SU-DHL-6 (cell line): ENCODE results near the gene TNFAIP8L1.

Experiments
- H2AFZ ChIP-seq: fragments of 200-600 bp; sonication (generic); 2 replicates; pipeline ENCODE4 v1.6.1; 2014; ENCODE audit warnings: low read depth, mild to moderate bottlenecking, moderate library complexity, mixed read lengths, antibody characterized with exemption, low read length; ENCODE audit not compliant: severe bottlenecking
- H3F3A ChIP-seq: fragments of 200-600 bp; shearing (Covaris generic); 2 replicates; pipeline ENCODE4 v1.6.0; 2016; ENCODE audit warnings: antibody characterized with exemption, mild to moderate bottlenecking; ENCODE audit not compliant: insufficient read depth
- H3K27ac ChIP-seq: fragments of 200-600 bp; sonication (generic); 2 replicates; pipeline ENCODE4 v1.5.1; 2016; ENCODE audit warnings: low read depth, mild to moderate bottlenecking, low read length, moderate library complexity, mixed read lengths
- H3K27me3 ChIP-seq: fragments of 200-600 bp; sonication (generic), shearing (Covaris generic); 2 replicates; pipeline ENCODE4 v1.6.0; 2014; ENCODE audit warnings: mild to moderate bottlenecking, low read length
- H3K36me3 ChIP-seq: fragments of 200-600 bp; sonication (generic); 2 replicates; pipeline ENCODE4 v1.6.1; 2014; ENCODE audit warnings: mild to moderate bottlenecking, low read length, mixed read lengths
- H3K4me2 ChIP-seq: fragments of 300-600, 200-600 bp; shearing (Covaris generic), sonication (generic); 2 replicates; pipeline ENCODE4 v1.6.0; 2014; ENCODE audit warnings: low read length, low read depth, mild to moderate bottlenecking; ENCODE audit not compliant: poor library complexity, severe bottlenecking
- H3K4me3 ChIP-seq: fragments of 200-600 bp; sonication (generic); 2 replicates; pipeline ENCODE4 v1.5.1; 2014; ENCODE audit warnings: antibody characterized with exemption, low read length, mild to moderate bottlenecking, mixed read lengths; ENCODE audit not compliant: insufficient read depth, poor library complexity, severe bottlenecking
- H3K79me2 ChIP-seq: fragments of 200-600 bp; sonication (generic); 2 replicates; pipeline ENCODE4 v1.6.1; 2014; ENCODE audit warnings: mild to moderate bottlenecking, low read length, moderate library complexity; ENCODE audit not compliant: insufficient read depth
- H3K9ac ChIP-seq: fragments of 200-600 bp; sonication (generic); 2 replicates; pipeline ENCODE4 v1.7.0; 2014; ENCODE audit warnings: mild to moderate bottlenecking, low read length
- H3K9me2 ChIP-seq: fragments of 200-600 bp; sonication (generic); replicated peaks from 2 replicates; pipeline ENCODE4 v1.6.1; 2014; ENCODE audit warnings: low read length; ENCODE audit not compliant: insufficient read depth
- H3K9me3 ChIP-seq: fragments of 200-600 bp; sonication (generic); 2 replicates; pipeline ENCODE4 v1.6.1; 2014; ENCODE audit warnings: low read length, mixed read lengths; ENCODE audit not compliant: insufficient read depth
- H4K20me1 ChIP-seq: fragments of 200-600 bp; sonication (generic); 2 replicates; pipeline ENCODE4 v1.6.1; 2014; ENCODE audit warnings: low read depth, mild to moderate bottlenecking, antibody characterized with exemption, low read length, moderate library complexity, mixed read lengths
- CTCF ChIP-seq: fragments of 200-600 bp; sonication (generic); IDR thresholded peaks from one replicate; pipeline ENCODE4 v1.5.1; 2017; ENCODE audit warnings: antibody characterized with exemption, mild to moderate bottlenecking, low read length, moderate library complexity; ENCODE audit not compliant: insufficient read depth, poor library complexity, severe bottlenecking
- EZH2phosphoT487 ChIP-seq: fragments of 200-600 bp; sonication (generic), shearing (Covaris generic); conservative IDR thresholded peaks from 2 replicates; pipeline ENCODE4 v1.6.1; 2018; ENCODE audit warnings: mild to moderate bottlenecking, antibody characterized with exemption, low read length, moderate library complexity, mixed read lengths

Gene TNFAIP8L1

DNA sequence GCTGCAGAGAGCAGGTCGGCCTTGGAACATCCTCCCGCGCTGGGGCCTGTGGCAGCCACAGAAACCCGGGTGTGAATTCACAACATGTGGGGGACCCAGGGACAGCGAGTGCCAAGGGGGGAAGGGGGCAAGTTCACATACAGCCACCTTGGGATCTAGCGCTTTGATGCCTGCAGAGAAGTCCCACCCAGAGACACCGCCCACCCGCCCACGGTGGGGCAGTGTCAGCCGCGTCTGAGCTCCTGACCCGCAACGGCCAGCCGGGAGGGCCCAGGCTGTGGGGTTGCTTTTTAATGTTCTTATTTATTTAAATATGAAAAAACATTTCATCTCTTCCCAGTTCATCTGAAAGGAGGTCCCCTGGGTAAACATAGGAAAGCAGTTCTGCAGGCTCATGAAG is 17.9 kb downstream of the TNFAIP8L1 start:
- Histone ChIP-seq H3K9ac (no peak overlapping the region), H2AFZ (no peak overlapping the region), H3K9me2 (no peaks in the 10 kb centered on the region), H3K79me2 (no peaks in the 10 kb centered on the region; the same call in 1 of the 2 replicates), H3K27ac (no peak overlapping the region), H3K27me3 (no peaks in the 10 kb centered on the region), H3K36me3 (no peaks in the 10 kb centered on the region), H4K20me1 (no peaks in the 10 kb centered on the region), H3K9me3 (no peaks in the 10 kb centered on the region), H3K4me2 (no peak overlapping the region), H3K4me3 (no peak overlapping the region), H3F3A (no peaks in the 10 kb centered on the region)
- no peak for TF ChIP-seq EZH2phosphoT487
- no peak for TF ChIP-seq CTCF

GRCh38 chr19:4657835-4658234 is 18.5 kb downstream of the TNFAIP8L1 start:
- Histone ChIP-seq H3K36me3 (no peaks in the 10 kb centered on the region), H3K9me3 (no peaks in the 10 kb centered on the region), H3K27me3 (no peaks in the 10 kb centered on the region), H3K4me3 (no peak overlapping the region), H2AFZ (no peak overlapping the region), H3K9ac (no peak overlapping the region), H3K79me2 (no peaks in the 10 kb centered on the region; the same call in 1 of the 2 replicates), H3K4me2 (no peak overlapping the region), H4K20me1 (no peaks in the 10 kb centered on the region), H3F3A (no peaks in the 10 kb centered on the region), H3K9me2 (no peaks in the 10 kb centered on the region), H3K27ac (no peak overlapping the region)
- TF ChIP-seq EZH2phosphoT487 (no peak), CTCF (no peak)

DNA sequence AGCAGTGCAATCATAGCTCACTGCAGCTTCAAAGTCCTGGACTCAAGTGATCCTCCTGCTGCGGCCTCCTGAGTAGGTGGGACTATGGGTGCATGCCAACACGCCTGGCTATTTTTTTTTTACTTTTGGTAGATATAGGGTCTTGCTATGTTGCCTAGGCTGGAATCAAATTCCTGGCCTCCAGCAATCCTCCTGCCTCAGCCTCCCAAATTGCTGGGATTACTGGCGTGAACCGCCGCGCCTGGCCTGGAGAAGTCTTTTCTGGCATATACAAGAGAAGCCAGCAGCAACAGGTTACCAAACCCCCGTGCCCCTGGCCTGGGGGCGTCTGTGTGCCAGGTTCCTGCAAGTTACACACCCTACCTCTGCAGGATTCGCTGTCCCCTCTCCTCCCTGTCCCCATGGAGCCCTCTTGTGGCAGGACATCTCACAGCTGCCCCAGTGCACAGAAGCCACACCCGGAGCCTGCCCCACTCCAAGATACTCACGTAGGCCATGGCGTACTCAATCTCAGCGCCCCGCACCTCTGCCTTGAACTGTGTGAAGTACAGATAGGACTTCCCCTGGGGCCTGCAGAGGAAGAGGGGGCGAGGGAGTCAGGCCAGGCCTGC is 21.0 kb downstream of the TNFAIP8L1 start:
- Histone ChIP-seq H3K79me2 (no peaks in the 10 kb centered on the region; the same call in 1 of the 2 replicates), H3F3A (no peaks in the 10 kb centered on the region), H4K20me1 (no peaks in the 10 kb centered on the region)

More for the DNA sequence above, 21.0 kb downstream of the TNFAIP8L1 start:
- no peak overlapping the region for H3K9ac ChIP-seq
- H3K9me3 ChIP-seq: no peaks in the 10 kb centered on the region
- H3K4me3 ChIP-seq: no peak overlapping the region
- no peaks in the 10 kb centered on the region for H3K9me2 ChIP-seq
- H3K36me3 ChIP-seq: no peaks in the 10 kb centered on the region
- no peak for TF ChIP-seq EZH2phosphoT487
- TF ChIP-seq CTCF: no peak
- no peaks in the 10 kb centered on the region for H3K27me3 ChIP-seq
- no peak overlapping the region for H3K27ac ChIP-seq
- H2AFZ ChIP-seq: no peak overlapping the region
- H3K4me2 ChIP-seq: no peak overlapping the region
